H1 (cell line): ENCODE data around the gene ITPR1. TPM values are rescaled to one million over a fixed set of nuclear protein-coding genes. Genes with fewer than 3 reads are reported as not detected.

Experiments
- CTCF ChIA-PET: fragments of 300-600 bp; sonication (Branson Sonifier 250); formaldehyde crosslinking; loops from one replicate; lab custom pipeline; 2021; ENCODE audit not compliant: partially characterized antibody; lab: Charles Lee
- POLR2A ChIA-PET: fragments of 300-600 bp; sonication (Branson Sonifier 250); formaldehyde crosslinking; loops from one replicate; lab custom pipeline; 2021; ENCODE audit warnings: inconsistent platforms; ENCODE audit not compliant: partially characterized antibody; lab: Charles Lee
- DNase-seq, 2 experiments: peaks; one replicate each; pipeline versions ENCODE4 v3.0.0 to v3.0.0-alpha.2; 2010 to 2022; ENCODE audit warnings: low spot score in 2 of 2, low read depth in 1 of 2, mixed read lengths in 1 of 2
- FAIRE-seq: peaks from 2 replicates; lab custom pipeline; 2011; peaks lifted over from hg19 to GRCh38; lab: Jason Lieb, UNC
- H2AFZ ChIP-seq: 2 replicates; pipeline ENCODE4 v1.8.1; 2012; ENCODE audit warnings: low read length, inconsistent platforms
- H2AK5ac ChIP-seq: 2 replicates; pipeline ENCODE4 v1.6.1; 2013; ENCODE audit warnings: low read depth, low read length
- H2BK120ac ChIP-seq: replicated peaks from 2 replicates; pipeline ENCODE3; 2013; ENCODE audit warnings: low read depth, low read length, inconsistent platforms
- H2BK12ac ChIP-seq: 2 replicates; pipeline ENCODE4 v1.6.1; 2013; ENCODE audit warnings: low read depth, low read length
- H2BK15ac ChIP-seq: 2 replicates; pipeline ENCODE4 v1.6.1; 2013; ENCODE audit warnings: low read length
- H2BK20ac ChIP-seq: 2 replicates; pipeline ENCODE4 v1.6.1; 2013; ENCODE audit warnings: low read length
- H2BK5ac ChIP-seq: 2 replicates; pipeline ENCODE4 v1.6.1; 2013; ENCODE audit warnings: low read depth, low read length
- H3K14ac ChIP-seq: 2 replicates; pipeline ENCODE4 v1.6.1; 2013; ENCODE audit warnings: inconsistent platforms; ENCODE audit not compliant: insufficient read length
- H3K18ac ChIP-seq: 2 replicates; pipeline ENCODE4 v1.6.1; 2013; ENCODE audit warnings: low read length; ENCODE audit errors: extremely low read depth
- H3K23ac ChIP-seq: 2 replicates; pipeline ENCODE4 v1.6.1; 2013; ENCODE audit warnings: inconsistent platforms; ENCODE audit not compliant: insufficient read length
- H3K23me2 ChIP-seq: 2 replicates; pipeline ENCODE4 v1.6.1; 2013; ENCODE audit warnings: low read depth, low read length
- H3K27ac ChIP-seq: 2 replicates; pipeline ENCODE4 v1.6.1; 2011; ENCODE audit warnings: low read depth, low read length, inconsistent platforms
- H3K27me3 ChIP-seq, 4 experiments: replicated peaks in 1 of 4; 1 replicate in 1 of 4; 2 replicates in 3 of 4; pipeline versions ENCODE4 v1.6.1 to v1.8.1; 2011 to 2013; ENCODE audit warnings: low read length in 3 of 4, mild to moderate bottlenecking in 3 of 4, inconsistent platforms in 2 of 4, mixed read lengths in 2 of 4, moderate library complexity in 1 of 4; ENCODE audit not compliant: control insufficient read depth in 3 of 4, insufficient read depth in 3 of 4; ENCODE audit errors: extremely low read depth in 1 of 4
- H3K36me3 ChIP-seq, 4 experiments: 2 replicates each; pipeline versions ENCODE4 v1.6.1 to v1.8.1; 2011 to 2013; ENCODE audit warnings: mild to moderate bottlenecking in 4 of 4, low read length in 3 of 4, moderate library complexity in 2 of 4, control low read depth in 1 of 4, inconsistent platforms in 1 of 4; ENCODE audit not compliant: insufficient read depth in 4 of 4, control insufficient read depth in 2 of 4
- H3K4ac ChIP-seq: replicated peaks from 2 replicates; pipeline ENCODE3; 2013; ENCODE audit warnings: low read length, low read depth, mixed read lengths, inconsistent platforms; ENCODE audit not compliant: insufficient read length
- H3K4me1 ChIP-seq, 4 experiments: replicated peaks in 1 of 4; 1 replicate in 1 of 4; 2 replicates in 3 of 4; pipeline versions ENCODE4 v1.6.1 to v1.8.1; 2011 to 2013; ENCODE audit warnings: low read length in 3 of 4, inconsistent platforms in 2 of 4, mixed read lengths in 1 of 4; ENCODE audit not compliant: insufficient read depth in 4 of 4, control insufficient read depth in 3 of 4
- H3K4me2 ChIP-seq, 2 experiments: 2 replicates each; pipeline versions ENCODE4 v1.6.1 to v1.8.1; 2011 to 2013; ENCODE audit warnings: low read depth in 2 of 2, low read length in 2 of 2, control low read depth in 1 of 2, inconsistent platforms in 1 of 2, mild to moderate bottlenecking in 1 of 2; ENCODE audit not compliant: insufficient read depth in 1 of 2
- H3K4me3 ChIP-seq, 4 experiments: fragments of 200-600, 300-600 bp in 1 of 4; sonication (generic), shearing (Covaris generic), sonication (Bioruptor Twin) in 1 of 4; 2 replicates each; pipeline versions ENCODE4 v1.5.1 to v1.8.1; 2011 to 2016; ENCODE audit warnings: low read length in 4 of 4, low read depth in 3 of 4, control low read depth in 2 of 4, inconsistent platforms in 2 of 4, mild to moderate bottlenecking in 2 of 4, mixed read lengths in 1 of 4, moderate library complexity in 1 of 4; ENCODE audit not compliant: insufficient read depth in 2 of 4; ENCODE audit errors: extremely low read depth in 1 of 4
- H3K56ac ChIP-seq: replicated peaks from 2 replicates; pipeline ENCODE3; 2013; ENCODE audit warnings: low read depth, mild to moderate bottlenecking, mixed read lengths, low read length, inconsistent platforms; ENCODE audit not compliant: insufficient read length
- H3K79me1 ChIP-seq: 2 replicates; pipeline ENCODE4 v1.6.1; 2013; ENCODE audit warnings: low read depth, low read length, control low read depth
- H3K79me2 ChIP-seq, 2 experiments: 2 replicates each; pipeline versions ENCODE4 v1.6.1 to v1.8.1; 2012 to 2013; ENCODE audit warnings: low read length in 2 of 2, mild to moderate bottlenecking in 2 of 2, inconsistent platforms in 1 of 2; ENCODE audit not compliant: insufficient read depth in 2 of 2, control insufficient read depth in 1 of 2
- H3K9ac ChIP-seq, 4 experiments: replicated peaks in 1 of 4; 1 replicate in 1 of 4; 2 replicates in 3 of 4; pipeline versions ENCODE4 v1.6.1 to v1.8.1; 2011 to 2013; ENCODE audit warnings: low read depth in 3 of 4, low read length in 3 of 4, control low read depth in 2 of 4, mild to moderate bottlenecking in 2 of 4, moderate library complexity in 2 of 4, inconsistent platforms in 1 of 4; ENCODE audit errors: extremely low read depth in 1 of 4
- H3K9me3 ChIP-seq, 2 experiments: 2 replicates each; pipeline versions ENCODE4 v1.6.1 to v1.8.1; 2012 to 2013; ENCODE audit warnings: mild to moderate bottlenecking in 2 of 2, moderate library complexity in 2 of 2, control low read depth in 1 of 2, inconsistent platforms in 1 of 2, low read depth in 1 of 2, low read length in 1 of 2, mixed read lengths in 1 of 2; ENCODE audit not compliant: insufficient read depth in 2 of 2
- H4K20me1 ChIP-seq, 2 experiments: replicated peaks in 1 of 2; 2 replicates each; pipeline versions ENCODE3 to v1.8.1; 2011 to 2013; ENCODE audit warnings: inconsistent platforms in 2 of 2, low read length in 2 of 2, mild to moderate bottlenecking in 1 of 2; ENCODE audit not compliant: insufficient read depth in 2 of 2, control insufficient read depth in 1 of 2
- H4K5ac ChIP-seq: 2 replicates; pipeline ENCODE4 v1.6.1; 2013; ENCODE audit warnings: low read length, low read depth, mixed read lengths, inconsistent platforms; ENCODE audit not compliant: insufficient read length
- H4K8ac ChIP-seq: 2 replicates; pipeline ENCODE4 v1.8.0; 2013; ENCODE audit warnings: mild to moderate bottlenecking, moderate library complexity, low read length, inconsistent platforms; ENCODE audit not compliant: insufficient read depth; ENCODE audit errors: extremely low read depth
- H4K91ac ChIP-seq: replicated peaks from 2 replicates; pipeline ENCODE3; 2013; ENCODE audit warnings: low read length, mixed read lengths, inconsistent platforms; ENCODE audit not compliant: insufficient read length
- JUN ChIP-seq: IDR thresholded peaks from 2 replicates; pipeline ENCODE4 v1.6.1; 2011; ENCODE audit warnings: low read depth, mild to moderate bottlenecking, improper control_type of control experiment, low read length
- POU5F1 ChIP-seq: IDR thresholded peaks from 2 replicates; pipeline ENCODE4 v1.6.1; 2011; ENCODE audit warnings: low read depth, mild to moderate bottlenecking, low read length, moderate library complexity
- SP1 ChIP-seq: IDR thresholded peaks from 2 replicates; pipeline ENCODE4 v1.6.1; 2011; ENCODE audit warnings: low read depth, low read length
- TAF1 ChIP-seq: IDR thresholded peaks from 2 replicates; pipeline ENCODE4 v1.6.1; 2011; ENCODE audit warnings: mild to moderate bottlenecking, low read depth, low read length
- polyA plus RNA-seq, 7 experiments: library from polyadenylated mRNA; depleted of rRNA in 3 of 7; stranded (reverse) in 5 of 7; unstranded in 2 of 7; fragments of >200 nt in 5 of 7; fragments of 200-250 nt in 2 of 7; gene quantifications; 1 replicate in 5 of 7; 2 replicates in 1 of 7; 4 replicates in 1 of 7; pipeline versions ENCODE4 v1.2.1 to v1.2.3, GENCODE V29; 2011 to 2013; ENCODE audit warnings: missing spikeins in 2 of 7, mixed read lengths in 2 of 7
- total RNA-seq: library from RNA; stranded (reverse); fragmentation: NEBNext Ultra II Directional; extraction: Animal tissue kit (Norgen Biotek cat#: 25700); gene quantifications from 2 replicates; pipeline ENCODE4 v1.2.1, GENCODE V29; 2021
- TF ChIP-seq, protein P1 (sequence below): IDR thresholded peaks from 2 replicates; pipeline ENCODE4 v1.6.1; 2012; ENCODE audit warnings: inconsistent platforms
- TF ChIP-seq, protein P2 (sequence below): IDR thresholded peaks from 2 replicates; pipeline ENCODE4 v1.6.1; 2011; ENCODE audit warnings: low read depth, mild to moderate bottlenecking, low read length; ENCODE audit not compliant: insufficient read depth

The ITPR1 gene
- total and polyA plus RNA-seq, 2 of the 8 experiments (the other 6 are each of a cell fraction or from before 2014, with no cell fraction given) = 2.5 to 16.3 TPM

DNA sequence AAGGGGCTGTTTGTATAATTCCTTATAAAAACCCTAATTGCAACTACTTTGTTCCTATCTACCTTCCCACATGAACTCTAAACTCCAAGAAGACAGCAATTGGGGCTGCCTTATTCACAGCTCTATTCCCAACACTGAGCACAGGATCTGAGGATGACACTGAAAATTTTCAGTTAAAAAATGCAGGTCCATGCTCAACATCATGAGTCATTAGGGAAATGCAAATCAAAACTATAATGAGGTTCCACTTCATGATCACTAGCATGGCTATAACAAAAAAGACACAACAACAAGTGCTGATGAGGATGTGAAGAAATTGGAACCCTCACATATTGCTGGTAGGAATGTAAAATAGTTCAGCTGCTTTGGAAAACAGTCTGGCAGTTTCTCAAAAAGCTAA, 39.0 kb upstream of the ITPR1 start:
- Histone ChIP-seq H4K91ac (no peak overlapping the region), H3K56ac (no peak overlapping the region), H3K4ac (no peak overlapping the region), H2AK5ac (no peak overlapping the region), H2BK120ac (no peak overlapping the region), H3K27ac (no peak overlapping the region), H3K23ac (no peak overlapping the region), H3K4me2 (no peak overlapping the region), H2AFZ (no peak overlapping the region), H2BK15ac (no peak overlapping the region), H4K20me1 (no peaks in the 10 kb centered on the region), H3K27me3 (no peaks in the 10 kb centered on the region), H2BK12ac (no peak overlapping the region), H2BK5ac (no peak overlapping the region), H3K4me1 (no peaks in the 10 kb centered on the region; a peak in 1 of 7 replicates), H3K36me3 (no peaks in the 10 kb centered on the region), H3K4me3 (no peak overlapping the region), H4K5ac (no peak overlapping the region), H3K79me1 (no peaks in the 10 kb centered on the region), H3K79me2 (no peaks in the 10 kb centered on the region), H2BK20ac (no peak overlapping the region), H4K8ac (no peak overlapping the region), H3K23me2 (no peaks in the 10 kb centered on the region), H3K14ac (no peak overlapping the region), H3K18ac (no peak overlapping the region), H3K9me3 (no peaks in the 10 kb centered on the region), H3K9ac (no peak overlapping the region)
- DNase-seq (no peak), FAIRE-seq (no peak)
- ChIA-PET CTCF (interaction anchor here (1.6 kb wide), 1 partner anchor 179 kb away, joined by 4 read pairs; no protein-coding TSS in a partner anchor), POLR2A (interaction anchor here (0.6 to 1.3 kb wide), 2 partner anchors 13 to 17 kb away, joined by 4 to 7 read pairs; partner anchors contain the start of gene SUMF1)
- no peak for TF ChIP-seq TAF1
- no peak for TF ChIP-seq POU5F1
- no peak for TF ChIP-seq SP1
- no peak for TF ChIP-seq JUN
- TF ChIP-seq, protein P1, sequence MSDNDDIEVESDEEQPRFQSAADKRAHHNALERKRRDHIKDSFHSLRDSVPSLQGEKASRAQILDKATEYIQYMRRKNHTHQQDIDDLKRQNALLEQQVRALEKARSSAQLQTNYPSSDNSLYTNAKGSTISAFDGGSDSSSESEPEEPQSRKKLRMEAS = no peak
- TF ChIP-seq, protein P2, sequence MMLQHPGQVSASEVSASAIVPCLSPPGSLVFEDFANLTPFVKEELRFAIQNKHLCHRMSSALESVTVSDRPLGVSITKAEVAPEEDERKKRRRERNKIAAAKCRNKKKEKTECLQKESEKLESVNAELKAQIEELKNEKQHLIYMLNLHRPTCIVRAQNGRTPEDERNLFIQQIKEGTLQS = no peak
